DMS79 (cell line): ENCODE measurements around the gene VSIG10L2.

ENCODE experiments used
- DNase-seq: peaks from one replicate; lab custom pipeline; 2025; lab: John Stamatoyannopoulos, UW

The VSIG10L2 gene

DNA sequence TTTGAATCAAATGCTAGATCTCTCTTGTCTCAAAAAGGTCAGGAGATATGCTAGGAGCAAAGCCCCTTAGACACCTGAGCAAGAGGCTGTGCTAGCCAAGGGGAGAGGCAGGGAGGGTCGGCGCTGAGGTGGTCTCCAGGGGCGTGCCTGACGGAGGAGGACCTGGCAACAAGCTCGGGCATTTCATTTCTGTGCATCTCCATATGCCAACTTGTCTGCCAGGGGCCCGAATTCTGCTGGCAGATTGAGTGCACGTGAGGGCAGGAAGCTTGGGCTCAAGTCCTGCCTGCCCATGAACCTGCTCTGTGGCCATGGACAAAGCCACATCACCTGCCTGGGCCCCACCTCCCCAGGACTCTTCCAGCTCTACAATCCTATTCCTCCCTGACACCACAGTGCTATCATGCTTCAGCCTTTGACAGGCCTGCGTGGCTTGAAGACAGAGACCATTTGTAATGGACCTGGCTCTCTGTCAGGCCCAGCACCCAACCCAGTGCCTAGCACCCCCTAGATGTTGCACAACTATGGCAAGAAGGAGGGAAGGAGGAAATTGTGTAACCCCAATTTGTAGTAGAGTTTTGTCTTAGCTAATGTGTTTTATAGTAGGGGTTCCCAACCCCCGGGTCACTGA is 16.3 kb upstream of the VSIG10L2 start:
- DNase-seq: no peak

DNA sequence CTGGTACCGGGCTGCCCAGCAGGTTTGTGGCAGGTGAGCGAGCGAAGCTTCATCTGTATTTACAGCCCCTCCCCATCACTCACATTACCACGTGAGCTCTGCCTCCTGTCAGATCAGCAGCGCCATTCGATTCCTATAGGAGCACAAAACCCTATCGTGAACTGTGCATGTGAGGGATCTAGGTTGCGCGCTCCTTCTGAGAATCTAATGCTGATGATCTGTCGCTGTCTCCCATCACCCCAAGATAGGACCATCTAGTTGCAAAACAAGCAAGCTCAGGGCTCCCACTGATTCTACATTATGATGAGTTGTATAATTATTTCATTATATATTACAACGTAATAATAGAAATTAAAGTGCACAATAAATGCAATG is 15.8 kb upstream of the VSIG10L2 start:
- DNase-seq: no peak

DNA sequence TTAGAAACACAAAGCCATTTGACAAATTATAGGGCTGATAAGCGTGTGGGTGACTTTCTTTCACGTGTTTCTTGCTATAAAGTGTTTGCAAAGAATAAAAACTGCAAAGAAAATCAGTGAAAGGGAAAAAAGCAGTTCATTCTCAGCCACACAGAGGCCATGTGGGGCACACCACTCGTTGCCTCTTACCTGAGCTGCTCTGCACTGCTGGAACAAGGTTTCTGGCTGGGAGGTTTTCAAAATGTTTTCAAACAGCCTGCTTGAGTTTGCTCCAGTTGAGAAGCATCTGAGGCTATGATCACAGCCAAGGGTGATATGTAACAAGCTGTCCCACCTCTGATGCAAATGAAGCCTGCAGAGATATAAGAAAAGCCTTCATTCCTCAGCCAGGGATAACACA is 14.7 kb upstream of the VSIG10L2 start:
- no peak for DNase-seq

DNA sequence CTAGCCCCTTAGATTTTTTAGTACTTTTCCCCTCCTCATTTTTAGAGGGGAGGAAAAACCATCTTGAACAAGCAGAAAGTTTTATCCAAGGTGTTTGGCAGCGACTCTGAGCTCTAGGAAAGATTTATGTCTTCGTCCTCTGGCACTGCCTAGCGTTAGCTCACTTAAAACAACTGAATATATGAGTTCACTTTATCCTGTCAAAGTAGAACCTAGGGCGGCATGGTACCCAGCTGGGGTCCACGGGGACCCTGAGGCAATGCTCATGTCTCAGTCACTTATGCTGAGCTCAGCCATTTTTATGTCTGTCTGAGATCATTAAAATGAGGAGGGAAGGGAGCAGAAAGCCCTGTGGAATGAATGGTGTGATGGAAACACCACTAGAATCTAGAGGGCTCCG is 14.2 kb upstream of the VSIG10L2 start:
- no peak for DNase-seq

DNA sequence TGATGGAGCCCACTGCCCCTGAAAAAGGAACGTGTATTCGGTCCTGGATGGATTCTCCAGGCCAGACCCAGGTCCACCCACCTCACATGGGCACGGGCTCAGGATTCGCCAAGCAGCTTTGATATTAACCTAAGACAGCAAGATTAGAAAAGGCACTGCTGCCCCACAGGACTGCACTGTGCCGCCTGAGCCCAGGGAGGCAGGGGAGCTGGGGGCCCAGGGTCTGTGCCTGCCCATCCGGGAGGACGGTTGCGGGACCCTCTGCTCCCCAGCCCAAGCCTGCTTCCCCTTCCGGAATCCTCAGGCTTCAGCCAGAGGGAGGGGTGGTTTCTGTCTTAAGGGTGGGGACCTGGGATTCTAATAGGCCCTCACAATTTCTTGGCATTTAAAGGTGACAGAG is 13.5 kb upstream of the VSIG10L2 start:
- no peak for DNase-seq

DNA sequence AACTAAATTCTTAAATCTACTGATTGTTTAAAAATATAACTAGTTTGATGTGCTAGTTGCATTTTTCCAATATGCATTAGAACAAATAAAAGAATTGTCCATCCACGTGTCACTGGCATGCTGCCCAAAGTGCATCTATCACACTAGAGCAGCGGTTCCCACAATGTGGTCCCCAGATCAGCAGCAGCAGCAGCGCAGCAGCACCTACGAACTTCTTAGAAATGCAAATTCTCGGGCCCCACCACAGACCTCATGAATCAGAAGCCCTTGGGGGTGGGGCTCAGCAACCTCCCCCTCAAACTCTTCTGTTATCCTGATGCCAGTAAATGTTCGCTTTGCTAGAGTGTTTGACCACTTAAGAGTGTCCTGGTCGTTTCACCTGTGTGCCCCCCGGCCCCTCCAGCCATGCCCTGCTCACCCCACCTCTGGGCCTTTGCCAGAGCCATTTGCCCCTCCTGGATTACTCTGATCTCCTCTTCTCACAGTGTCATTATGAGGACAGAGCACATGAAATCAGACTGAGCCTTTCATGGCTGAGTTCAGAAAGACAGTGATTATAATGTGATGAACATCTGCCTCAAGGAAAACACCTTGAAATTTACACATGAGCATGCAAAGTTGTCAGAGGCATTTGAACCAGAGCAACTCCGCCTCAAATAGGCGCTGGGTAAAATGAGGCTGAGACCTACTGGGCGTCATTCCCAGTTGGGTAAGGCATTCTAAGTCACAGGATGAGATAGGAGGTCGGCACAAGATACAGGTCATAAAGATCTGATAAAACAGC is 12.6 kb upstream of the VSIG10L2 start:
- no peak for DNase-seq

DNA sequence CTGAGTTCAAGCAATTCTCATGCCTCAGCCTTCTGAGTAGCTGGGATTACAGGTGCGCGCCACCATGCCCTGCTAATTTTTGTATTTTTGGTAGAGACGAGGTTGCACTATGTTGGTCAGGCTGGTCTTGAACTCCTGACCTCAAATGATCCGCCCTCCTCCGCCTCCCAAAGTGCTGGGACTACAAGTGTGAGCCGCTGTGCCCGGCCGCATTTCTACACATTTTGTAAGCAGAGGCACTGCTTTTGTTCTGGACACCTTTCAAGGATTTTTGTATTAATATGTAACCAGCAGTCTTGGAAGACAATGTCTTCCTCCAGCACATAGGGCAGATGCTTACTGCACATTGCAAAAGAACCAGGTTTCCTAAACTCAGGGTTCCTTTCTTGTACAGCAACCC is 11.4 kb upstream of the VSIG10L2 start:
- DNase-seq: no peak

DNA sequence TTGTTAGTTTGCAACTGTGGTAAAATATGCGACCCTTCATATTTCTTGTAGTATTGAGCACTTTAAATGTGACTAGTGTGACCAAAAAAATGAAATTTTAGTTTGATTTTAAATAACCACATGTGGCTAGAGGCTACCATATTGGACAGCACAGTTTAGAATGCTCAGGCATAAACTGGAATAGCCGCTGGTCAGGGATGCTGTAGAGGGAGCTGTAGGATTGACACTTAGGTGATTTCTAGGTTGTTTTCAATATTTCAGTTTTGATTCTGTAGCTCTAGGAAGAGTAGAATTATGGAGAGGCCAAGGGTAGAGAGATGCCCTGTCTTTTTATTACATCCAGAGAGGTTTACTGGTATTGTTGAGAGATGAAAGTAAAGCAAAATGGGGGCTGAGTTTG is 10.8 kb upstream of the VSIG10L2 start:
- no peak for DNase-seq

DNA sequence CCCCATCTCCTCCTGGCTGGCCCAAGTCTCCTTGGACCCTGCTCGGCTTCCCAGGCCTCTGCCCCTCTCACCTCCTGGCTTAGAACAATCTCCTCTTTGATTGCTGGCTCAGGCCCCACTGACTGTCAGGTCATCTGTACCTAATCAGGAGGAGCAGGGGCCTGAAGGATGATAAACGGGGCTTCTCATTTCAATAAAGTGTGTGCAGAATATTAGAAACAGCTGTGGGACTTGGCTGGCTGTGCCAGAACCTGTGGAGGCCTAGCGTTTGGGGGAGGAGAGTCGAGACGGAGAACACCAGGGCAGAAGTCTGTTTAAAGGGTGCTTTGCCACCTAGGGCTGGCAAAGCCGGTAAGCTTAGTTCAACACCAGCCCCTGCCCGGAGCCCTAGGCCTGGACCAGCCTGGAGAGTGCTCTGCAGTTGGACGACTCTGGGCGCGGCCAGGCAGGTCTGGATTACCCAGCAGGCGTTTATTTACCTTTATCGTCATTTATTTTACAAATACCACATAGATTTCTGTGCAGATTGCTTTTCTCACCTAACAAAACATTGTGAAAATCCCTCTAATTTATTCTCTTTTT is 10.1 kb upstream of the VSIG10L2 start:
- no peak for DNase-seq

DNA sequence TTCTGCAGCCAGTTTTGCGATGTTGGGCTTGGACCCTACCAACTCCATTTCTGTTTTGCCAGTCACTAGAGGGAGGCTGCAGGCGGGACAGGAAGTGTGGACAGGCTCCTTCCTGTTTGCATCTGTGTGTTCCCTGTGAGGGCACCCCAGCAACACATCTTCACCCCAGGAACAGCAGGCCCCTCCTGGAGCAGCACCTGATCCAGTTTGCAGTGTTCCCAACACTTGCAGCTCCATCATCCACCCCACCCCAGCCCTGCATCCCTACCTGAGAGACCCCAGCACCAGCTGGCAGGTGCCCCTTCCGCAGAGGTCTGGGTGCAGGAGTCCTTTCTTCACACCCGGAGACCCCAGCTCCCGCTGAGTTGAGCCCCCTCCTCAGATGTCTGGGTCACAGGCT is 7.4 kb upstream of the VSIG10L2 start:
- no peak for DNase-seq

DNA sequence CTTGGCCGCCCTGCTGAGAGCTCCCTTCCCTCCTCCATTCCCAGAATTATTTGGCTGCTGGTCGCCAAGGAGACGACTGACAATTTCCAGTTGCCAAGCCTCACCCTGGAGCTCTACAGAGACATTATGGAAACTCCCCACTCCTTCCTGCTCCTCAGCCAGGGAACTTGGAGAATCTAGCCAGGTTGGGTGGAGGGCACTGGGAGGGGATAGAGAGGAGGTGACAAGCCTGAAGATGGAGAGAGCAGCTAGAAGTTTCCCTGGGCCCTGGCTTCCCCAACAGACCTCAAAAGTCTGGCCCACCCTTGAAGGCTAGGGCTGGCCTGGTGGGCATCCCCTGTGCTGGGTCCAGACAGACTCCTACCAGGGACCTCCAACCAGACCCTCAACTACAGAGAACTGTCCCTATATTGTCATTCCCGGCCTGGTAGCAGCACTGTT is 6.7 kb upstream of the VSIG10L2 start:
- no peak for DNase-seq

DNA sequence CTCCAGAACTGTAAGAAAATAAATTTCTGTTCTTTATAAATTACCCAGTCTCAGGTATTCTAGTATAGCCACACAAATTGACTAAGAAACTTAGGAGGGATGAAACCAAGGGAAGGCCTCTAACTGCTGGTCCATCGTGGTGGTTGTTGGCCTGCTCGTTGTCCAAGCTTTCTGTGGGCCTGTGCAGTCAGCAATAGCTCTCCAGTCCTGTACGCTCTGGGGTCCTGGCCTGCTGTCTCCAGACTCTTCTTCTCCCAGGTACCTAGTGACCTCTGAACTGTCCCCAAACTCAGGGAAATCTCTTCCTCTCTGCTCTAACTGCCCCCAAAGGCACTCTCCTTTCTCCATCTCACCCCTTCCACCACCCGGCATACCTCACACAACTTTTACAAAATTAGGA is 5.7 kb upstream of the VSIG10L2 start:
- no peak for DNase-seq

DNA sequence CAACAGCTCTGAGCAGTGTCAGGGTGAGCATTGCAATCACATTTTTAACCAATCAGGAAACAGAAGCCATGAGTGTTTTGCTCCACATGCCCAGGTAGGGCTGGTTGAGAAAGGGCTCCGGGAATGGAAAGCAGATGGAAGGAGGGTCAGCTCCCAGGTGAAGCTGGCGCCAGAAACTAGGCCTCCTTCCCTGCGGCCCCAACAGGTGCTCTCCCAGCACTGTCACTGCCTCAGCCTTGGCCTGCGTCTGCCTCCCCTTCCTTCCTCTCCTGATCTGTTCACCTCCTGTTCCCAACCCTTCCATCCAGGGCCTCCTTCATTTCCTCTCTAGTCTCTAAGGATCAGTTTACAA is 4.6 kb upstream of the VSIG10L2 start:
- DNase-seq: no peak

DNA sequence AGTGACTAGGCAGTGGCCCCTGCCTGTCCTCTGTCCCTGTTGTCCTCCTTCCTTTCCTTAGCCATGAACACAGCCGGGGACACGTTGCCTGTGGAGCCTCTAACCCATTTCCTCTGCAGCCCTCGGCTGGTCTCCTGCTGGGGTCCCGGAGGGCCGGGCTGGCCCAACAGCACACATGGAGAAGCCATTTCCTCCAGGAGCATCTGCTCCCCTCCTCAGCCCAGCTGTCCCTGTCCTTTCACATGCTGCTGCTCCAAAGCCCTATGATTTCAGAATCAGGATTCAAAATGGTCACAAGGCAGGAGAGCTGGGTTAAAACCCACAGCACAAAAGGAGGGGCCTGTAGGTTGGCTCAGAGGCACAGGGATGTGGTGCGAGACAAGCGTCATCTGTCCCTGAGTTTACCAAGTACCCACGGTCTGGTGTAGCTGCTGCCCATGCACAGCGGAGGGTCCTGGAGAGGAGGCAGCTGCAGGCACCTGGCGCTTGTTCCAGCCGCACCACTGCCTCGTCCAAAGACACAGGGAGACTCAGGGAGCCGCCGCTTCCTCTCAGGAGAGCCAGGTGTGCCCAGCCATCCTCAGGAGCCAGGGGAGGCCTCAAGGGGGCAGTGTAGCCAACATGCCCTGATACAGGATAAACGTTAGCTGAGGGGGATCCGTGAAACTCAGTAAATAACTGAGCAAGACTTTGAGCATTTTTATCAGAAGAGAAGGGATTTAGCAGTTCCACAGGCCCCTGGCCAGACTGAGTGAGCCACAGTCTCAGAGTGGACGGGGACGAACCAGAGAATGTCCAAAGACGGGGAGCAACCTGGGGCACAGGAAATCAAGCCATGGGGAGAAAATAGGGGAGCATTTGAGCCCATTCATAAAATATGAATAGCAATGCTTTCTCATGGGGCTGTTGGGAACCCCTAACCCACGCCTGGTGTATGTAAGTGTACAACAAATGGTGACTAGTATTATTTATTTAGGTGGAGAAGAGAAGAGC is 3.9 kb upstream of the VSIG10L2 start:
- DNase-seq: peak; percentile 94

DNA sequence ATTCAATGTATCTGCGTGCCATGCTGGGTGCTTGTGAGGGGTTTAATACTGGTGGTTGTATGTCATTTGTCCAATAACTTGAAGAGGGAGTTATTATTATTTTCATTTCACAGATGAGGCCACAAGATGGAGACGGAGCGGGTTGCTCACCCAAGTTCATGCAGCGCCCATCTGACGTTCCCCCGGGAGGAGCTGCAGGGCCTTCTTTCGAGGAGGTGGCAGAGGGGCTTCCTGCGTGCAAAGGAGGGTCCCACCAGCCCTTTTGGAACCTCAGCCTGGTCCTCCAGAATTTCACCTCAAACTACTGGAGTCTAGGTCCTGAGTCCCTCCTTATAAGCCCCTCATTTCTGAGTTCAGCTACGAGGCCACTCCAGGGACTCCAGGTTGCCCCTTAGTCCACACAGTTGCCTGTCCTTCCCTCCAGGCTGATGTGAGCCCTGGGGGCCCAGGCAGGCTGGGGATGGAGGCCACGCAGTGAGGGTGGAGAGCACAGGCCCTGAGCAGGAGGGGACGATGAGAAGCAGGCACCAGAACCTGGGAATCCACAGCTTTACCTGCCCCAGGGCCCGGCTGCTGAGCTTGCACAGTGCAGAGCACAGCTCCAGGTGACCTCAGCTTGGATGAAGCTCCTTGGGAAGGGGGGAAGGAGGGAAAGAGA is 2.9 kb upstream of the VSIG10L2 start:
- DNase-seq: no peak

DNA sequence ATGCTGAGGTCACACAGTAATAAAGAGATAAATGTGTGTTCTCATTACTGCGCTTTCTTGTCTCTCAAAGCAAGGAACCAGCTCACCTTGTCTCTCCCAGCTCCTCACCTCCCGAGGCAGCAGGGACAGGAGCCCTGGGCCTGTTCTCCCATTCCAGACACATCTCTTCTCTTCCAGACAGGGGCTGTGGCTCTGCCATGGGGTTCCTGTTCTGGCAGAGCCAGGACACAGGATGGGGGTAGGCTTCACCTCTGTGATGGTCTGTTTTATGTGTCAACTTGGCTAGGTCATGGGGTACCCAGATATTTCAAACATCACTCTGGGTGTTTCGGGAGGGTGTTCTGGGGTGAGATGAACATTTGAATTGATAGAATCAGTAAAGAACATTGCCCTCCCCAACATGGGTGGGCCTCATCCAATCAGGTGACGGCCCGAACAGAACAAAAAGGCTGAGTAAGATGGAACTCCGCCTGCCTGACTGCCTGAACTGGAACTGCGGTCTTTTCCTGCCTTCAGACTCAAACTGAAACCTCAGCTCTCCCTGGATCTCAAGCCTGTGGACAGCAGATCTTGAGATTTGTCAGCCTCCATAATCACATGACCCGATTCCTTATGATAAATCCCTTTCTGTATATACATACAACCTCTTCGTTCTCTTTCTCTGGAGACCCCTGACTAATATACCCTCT is 2.0 kb upstream of the VSIG10L2 start:
- DNase-seq: no peak

DNA sequence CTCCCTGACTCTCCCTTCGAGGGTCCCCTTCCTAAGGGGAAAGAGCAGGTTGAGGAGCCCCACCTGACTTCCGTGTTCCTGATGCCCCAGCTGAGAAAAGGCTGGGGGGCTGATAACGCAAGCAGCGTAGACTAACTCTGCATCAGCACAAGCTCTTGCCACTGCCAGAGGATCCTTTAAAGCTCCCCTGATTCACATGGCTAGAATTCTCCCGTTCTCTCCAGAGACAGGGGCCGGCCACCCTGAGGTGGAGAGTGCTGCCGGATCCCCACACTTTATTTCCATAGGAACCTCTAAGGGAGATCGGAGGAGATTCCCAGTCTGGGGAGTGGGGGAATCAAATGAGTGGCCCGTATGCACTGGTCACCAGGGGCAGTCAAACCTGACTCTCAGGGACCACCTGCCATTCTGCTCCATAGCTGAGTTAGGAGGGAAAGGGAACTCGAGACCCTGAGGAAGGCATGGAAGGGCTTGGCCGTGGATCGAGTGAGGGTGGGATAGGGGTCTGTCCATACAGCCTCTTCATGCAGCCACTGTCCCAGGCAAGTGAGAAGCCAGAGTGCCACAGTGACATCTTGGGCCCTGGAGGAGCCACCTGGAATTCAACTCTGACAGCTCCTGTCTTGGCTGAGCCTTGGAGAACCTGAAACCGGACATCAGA is 1.4 kb upstream of the VSIG10L2 start:
- DNase-seq: no peak

DNA sequence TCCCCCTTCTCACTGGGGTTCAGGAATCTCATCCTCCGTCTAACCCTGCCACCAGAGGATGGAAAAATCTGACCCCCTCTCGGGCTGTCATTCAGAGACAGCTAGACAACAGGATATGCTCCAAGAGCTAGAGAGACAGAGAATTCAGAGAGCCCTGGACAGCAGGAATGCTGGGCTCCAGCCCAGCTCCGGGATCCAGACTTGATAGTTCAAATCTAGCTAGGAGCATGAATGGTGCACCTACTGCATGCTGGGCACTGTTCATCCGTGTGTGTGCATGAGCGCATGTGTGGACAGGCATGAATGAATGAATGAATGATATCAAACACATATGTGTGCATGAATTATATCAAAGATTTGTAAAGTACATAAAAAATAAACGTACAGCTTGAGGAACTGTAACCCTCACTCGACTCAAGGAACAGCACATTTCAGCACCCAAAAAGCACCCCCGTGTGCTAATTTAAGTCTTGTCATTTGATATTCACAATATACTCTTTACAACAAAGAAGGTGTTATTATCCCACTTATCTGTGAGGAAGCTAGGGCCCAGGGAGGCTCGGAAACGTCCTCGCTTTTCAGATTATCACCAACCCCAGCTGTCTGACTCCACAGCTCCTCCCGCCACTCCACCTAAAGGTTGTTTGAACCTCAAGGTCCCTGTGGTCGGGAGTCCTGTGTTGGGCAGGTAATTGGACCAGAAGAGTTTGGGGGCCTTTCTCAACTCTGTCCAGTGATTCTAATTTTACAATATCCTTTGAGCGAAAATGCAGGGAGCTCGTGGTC is 640 bp upstream of the VSIG10L2 start:
- DNase-seq: no peak

DNA sequence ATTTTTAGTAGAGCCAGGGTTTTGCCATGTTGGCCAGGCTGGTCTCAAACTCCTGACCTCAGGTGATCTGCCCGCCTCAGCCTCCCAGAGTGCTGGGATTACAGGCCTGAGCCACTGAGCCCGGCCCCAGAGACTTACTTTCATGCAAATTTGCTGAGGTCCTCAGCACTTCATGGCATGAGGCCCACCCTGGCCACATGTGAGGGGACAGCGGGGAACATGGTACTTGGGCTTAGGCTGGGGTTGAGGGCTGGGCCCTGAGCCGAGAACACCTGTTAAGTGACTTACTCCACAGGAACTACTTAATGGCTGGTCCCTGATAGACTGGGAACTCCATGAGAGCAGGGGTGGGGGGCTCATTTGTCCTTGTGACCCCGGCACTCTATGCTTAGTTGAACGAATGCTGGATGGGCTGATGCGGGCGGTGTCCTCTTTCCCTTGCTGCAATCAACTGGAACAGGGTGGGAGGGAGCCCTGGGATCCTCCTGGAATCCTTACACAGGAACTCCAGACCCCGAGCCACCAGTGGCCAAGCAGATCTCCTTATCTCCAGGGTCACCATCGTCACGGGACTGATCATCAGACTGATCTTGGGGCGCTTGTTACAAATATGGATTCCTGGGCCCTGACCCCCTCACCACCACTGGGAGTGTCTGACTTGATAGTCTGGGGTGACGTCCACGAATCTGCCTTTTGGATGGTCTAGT is 1.0 kb downstream of the VSIG10L2 start:
- DNase-seq: no peak
